K562 (cell line): ENCODE measurements around the gene EHD2. TPM values are rescaled to one million over a fixed set of nuclear protein-coding genes. Genes with fewer than 3 reads are reported as not detected.
A peak's percentile ranks its signal among the peaks of the same experiment; 100 is the strongest.

Experiments
- ATAC-seq: fragments of 200-7000 bp; cut with Tn5 transposase; 3 replicates; pipeline ENCODE4 v1.9.1; 2020; ENCODE audit warnings: moderate library complexity
- BruUV-seq: library from RNA; stranded (reverse); fragments of 400-500 nt; replicated peaks from 2 replicates; lab custom pipeline; 2021; lab: Mats Ljungman, UMichigan
- CTCF ChIA-PET: fragments of 300-600 bp; formaldehyde crosslinking; extraction: SDS; loops from one replicate; lab custom pipeline; 2021; ENCODE audit warnings: low intra/inter-chr PET ratio; lab: Yijun Ruan, JAX
- POLR2A ChIA-PET: fragments of 300-600, 350-650 bp; sonication (Branson Sonifier 250); formaldehyde crosslinking; extraction: SDS; loops from one replicate; lab custom pipeline; 2021; ENCODE audit warnings: antibody characterized with exemption, inconsistent platforms; lab: Yijun Ruan, JAX
- DNase-seq, 4 experiments: peaks; one replicate each; pipeline versions ENCODE4 v3.0.0 to v3.0.0-alpha.2; 2011 to 2018; ENCODE audit warnings: low spot score in 3 of 4, mixed read lengths in 3 of 4; ENCODE audit errors: extremely low read depth in 1 of 4
- FAIRE-seq: peaks from 2 replicates; lab custom pipeline; 2011; peaks lifted over from hg19 to GRCh38; lab: Jason Lieb, UNC
- H2AFZ ChIP-seq: 2 replicates; pipeline ENCODE4 v1.6.0; 2011; ENCODE audit warnings: low read depth, low read length, control low read depth, inconsistent platforms
- H3K27ac ChIP-seq: fragments of 200-600 bp; 3 replicates; pipeline ENCODE4 v1.8.0; 2011; ENCODE audit warnings: low read depth, mild to moderate bottlenecking, control low read depth, inconsistent platforms, low read length, moderate library complexity, mixed read lengths; ENCODE audit errors: extremely low read depth
- H3K27me3 ChIP-seq, 2 experiments: fragments of 300-600 bp in 1 of 2; 2 replicates in 1 of 2; 3 replicates in 1 of 2; pipeline versions ENCODE4 v1.6.0 to v1.8.0; 2011; ENCODE audit warnings: inconsistent platforms in 2 of 2, low read length in 2 of 2, mild to moderate bottlenecking in 1 of 2, mixed read lengths in 1 of 2, moderate library complexity in 1 of 2; ENCODE audit not compliant: control insufficient read depth in 2 of 2, insufficient read depth in 2 of 2
- H3K36me3 ChIP-seq: fragments of 300-600 bp; 3 replicates; pipeline ENCODE4 v1.8.0; 2011; ENCODE audit warnings: mild to moderate bottlenecking, low read length, inconsistent platforms; ENCODE audit not compliant: control insufficient read depth, insufficient read depth
- H3K4me1 ChIP-seq, 2 experiments: fragments of 200-600 bp in 1 of 2; replicated peaks in 1 of 2; 2 replicates in 1 of 2; 3 replicates in 1 of 2; pipeline versions ENCODE4 v1.5.1 to v1.8.0; 2011; ENCODE audit warnings: inconsistent platforms in 2 of 2, low read length in 2 of 2, mild to moderate bottlenecking in 1 of 2, mixed read lengths in 1 of 2, moderate library complexity in 1 of 2; ENCODE audit not compliant: control insufficient read depth in 2 of 2, insufficient read depth in 2 of 2
- H3K4me2 ChIP-seq: 2 replicates; pipeline ENCODE4 v1.6.1; 2011; ENCODE audit warnings: low read length, control low read depth, inconsistent platforms, mixed read lengths; ENCODE audit not compliant: insufficient read depth
- H3K4me3 ChIP-seq: fragments of 200-600 bp; sonication (generic), shearing (Covaris generic); 2 replicates; pipeline ENCODE4 v1.5.1; 2016; ENCODE audit warnings: control low read depth, inconsistent platforms
- H3K79me2 ChIP-seq: fragments of 200-600 bp; 3 replicates; pipeline ENCODE4 v1.8.0; 2011; ENCODE audit warnings: low read length, inconsistent platforms; ENCODE audit not compliant: control insufficient read depth, insufficient read depth
- H3K9ac ChIP-seq, 2 experiments: 2 replicates each; pipeline versions ENCODE4 v1.6.0 to v1.6.1; 2011; ENCODE audit warnings: low read depth in 2 of 2, low read length in 2 of 2, control low read depth in 1 of 2, inconsistent platforms in 1 of 2, mild to moderate bottlenecking in 1 of 2, mixed read lengths in 1 of 2; ENCODE audit not compliant: insufficient read depth in 1 of 2
- H3K9me1 ChIP-seq: one replicate; pipeline ENCODE4 v1.6.0; 2011; ENCODE audit warnings: inconsistent platforms, mild to moderate bottlenecking, low read length, moderate library complexity; ENCODE audit not compliant: control insufficient read depth, insufficient read depth
- H3K9me3 ChIP-seq: replicated peaks from 2 replicates; pipeline ENCODE4 v1.5.1; 2011; ENCODE audit warnings: low read depth, low read length, inconsistent platforms; ENCODE audit not compliant: control insufficient read depth, insufficient read depth
- H4K20me1 ChIP-seq: replicated peaks from 2 replicates; pipeline ENCODE4 v1.6.1; 2011; ENCODE audit warnings: low read length, inconsistent platforms, mixed read lengths; ENCODE audit not compliant: control insufficient read depth, insufficient read depth
- HNRNPK ChIP-seq: fragments of 200-400 bp; formaldehyde crosslinking; IDR thresholded peaks from one replicate; pipeline ENCODE4 v1.6.1; 2018; ENCODE audit warnings: mild to moderate bottlenecking, low read depth, low read length; ENCODE audit not compliant: poor library complexity, severe bottlenecking
- IRF1 ChIP-seq: sonication (generic); formaldehyde crosslinking; IDR thresholded peaks from 2 replicates; pipeline ENCODE4 v1.8.0; 2022; ENCODE audit warnings: missing genetic modification reagents, mild to moderate bottlenecking, borderline replicate concordance
- MLLT1 ChIP-seq, 2 experiments: fragments of 450-650 bp; IDR thresholded peaks; 2 replicates each; pipeline ENCODE4 v1.6.1; 2016
- NCOA1 ChIP-seq: fragments of 450-650 bp; IDR thresholded peaks from 2 replicates; pipeline ENCODE4 v1.6.1; 2016; ENCODE audit warnings: low read depth
- POLR2G ChIP-seq: fragments of 200-400 bp; formaldehyde crosslinking; IDR thresholded peaks from 2 replicates; pipeline ENCODE4 v1.6.1; 2017; ENCODE audit warnings: low read depth, mild to moderate bottlenecking, antibody characterized with exemption, low read length, moderate library complexity
- RBFOX2 ChIP-seq: fragments of 200-400 bp; formaldehyde crosslinking; IDR thresholded peaks from 2 replicates; pipeline ENCODE4 v1.6.1; 2017; ENCODE audit warnings: low read depth, mild to moderate bottlenecking, low read length, moderate library complexity
- VEZF1 ChIP-seq: fragments of 200-800 bp; sonication (Bioruptor generic); IDR thresholded peaks from 2 replicates; pipeline ENCODE4 v1.6.1; 2017; ENCODE audit warnings: missing genetic modification characterization, missing compliant biosample characterization
- ZNF280B ChIP-seq: fragments of 250-450 bp; sonication (Bioruptor Pico); IDR thresholded peaks from 2 replicates; pipeline ENCODE4 v1.5.1; 2021; ENCODE audit warnings: mild to moderate bottlenecking
- WGBS: fragments of 100-300 bp; shearing (Covaris generic); methylation state at CpG from one replicate; pipeline ENCODE4 v1.1.6; 2016; ENCODE audit warnings: low coverage, mixed read lengths; ENCODE audit not compliant: insufficient coverage; ENCODE audit errors: missing lambda C conversion rate; 5-methylcytosine and 5-hydroxymethylcytosine counted together
- in situ Hi-C: fragments of 300-500 bp; cut with MboI; formaldehyde crosslinking; loops from 4 replicates; pipeline ENCODE4 v1.15.0; 2018; ENCODE audit warnings: inconsistent platforms, mixed read lengths
- intact Hi-C: fragments of 100-400 bp; cut with micrococcal nuclease; formaldehyde crosslinking; loops from 2 replicates; pipeline ENCODE4 v1.14.2; 2022
- polyA plus RNA-seq, 8 experiments: library from polyadenylated mRNA; depleted of rRNA in 4 of 8; stranded (reverse) in 5 of 8; unstranded in 3 of 8; fragments of >200 nt; fragmentation: Nextera tagmentation in 2 of 8; fragmentation: Illumina TruSeq in 1 of 8; extraction: Ambion mirVana in 2 of 8; extraction: Trizol in 1 of 8; gene quantifications; 2 replicates each; pipeline versions ENCODE4 v1.2.1 to v1.2.3, GENCODE V29; 2011 to 2014; ENCODE audit warnings: inconsistent platforms in 1 of 8, missing spikeins in 1 of 8
- total RNA-seq, 7 experiments: library from RNA; depleted of rRNA in 6 of 7; stranded (reverse); fragments of >200 nt in 6 of 7; fragmentation: Illumina TruSeq in 2 of 7; extraction: Trizol in 2 of 7; gene quantifications; 2 replicates each; pipeline versions ENCODE4 v1.2.1 to v1.2.3, GENCODE V29; 2011 to 2021; ENCODE audit warnings: low replicate concordance in 1 of 7
- TF ChIP-seq, protein P1 (sequence below): sonication (generic); formaldehyde crosslinking; IDR thresholded peaks from 2 replicates; pipeline ENCODE4 v1.8.1; 2023; ENCODE audit warnings: mild to moderate bottlenecking, missing genetic modification reagents

Gene EHD2
- total and polyA plus RNA-seq, 9 of the 15 experiments (the other 6 are each of a cell fraction or from before 2014, with no cell fraction given): 1.7 to 32.2 (median 3.0) TPM

- Histone ChIP-seq H3K79me2 (peaks cover 10% of the 10 kb centered on the region), H3K36me3 (peaks cover 27% of the 10 kb centered on the region; the same call in 2 of the 3 replicates), H3K27me3 (no peaks in the 10 kb centered on the region), H3K4me3 (no peak overlapping the region), H3K27ac (no peak overlapping the region), H3K9me3 (no peaks in the 10 kb centered on the region), H3K9me1 (no peaks in the 10 kb centered on the region), H2AFZ (no peak overlapping the region), H3K9ac (no peak overlapping the region; a peak in 1 of 4 replicates), H4K20me1 (no peaks in the 10 kb centered on the region), H3K4me1 (peaks cover 23 to 27% of the 10 kb centered on the region in 2 experiments; a peak in 4 of 5 replicates), H3K4me2 (no peak overlapping the region)
- POLR2A ChIA-PET: interaction anchor here (0.6 to 2.1 kb wide), 3 partner anchors 16 to 1640 kb away, joined by 3 to 7 read pairs (median 3); no protein-coding TSS in a partner anchor
- in situ Hi-C loops (no loop called here), intact Hi-C loops (no loop called here)
- WGBS: 90% methylated on average over 40 of the region's 48 CpGs
- FAIRE-seq: no peak
- TF ChIP-seq, protein P1, sequence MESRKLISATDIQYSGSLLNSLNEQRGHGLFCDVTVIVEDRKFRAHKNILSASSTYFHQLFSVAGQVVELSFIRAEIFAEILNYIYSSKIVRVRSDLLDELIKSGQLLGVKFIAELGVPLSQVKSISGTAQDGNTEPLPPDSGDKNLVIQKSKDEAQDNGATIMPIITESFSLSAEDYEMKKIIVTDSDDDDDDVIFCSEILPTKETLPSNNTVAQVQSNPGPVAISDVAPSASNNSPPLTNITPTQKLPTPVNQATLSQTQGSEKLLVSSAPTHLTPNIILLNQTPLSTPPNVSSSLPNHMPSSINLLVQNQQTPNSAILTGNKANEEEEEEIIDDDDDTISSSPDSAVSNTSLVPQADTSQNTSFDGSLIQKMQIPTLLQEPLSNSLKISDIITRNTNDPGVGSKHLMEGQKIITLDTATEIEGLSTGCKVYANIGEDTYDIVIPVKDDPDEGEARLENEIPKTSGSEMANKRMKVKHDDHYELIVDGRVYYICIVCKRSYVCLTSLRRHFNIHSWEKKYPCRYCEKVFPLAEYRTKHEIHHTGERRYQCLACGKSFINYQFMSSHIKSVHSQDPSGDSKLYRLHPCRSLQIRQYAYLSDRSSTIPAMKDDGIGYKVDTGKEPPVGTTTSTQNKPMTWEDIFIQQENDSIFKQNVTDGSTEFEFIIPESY (CRISPR knock-in tag): peak; percentile 70
- TF ChIP-seq NCOA1 (no peak), HNRNPK (no peak), ZNF280B (no peak), RBFOX2 (peak; percentile 36), MLLT1 (IDR thresholded peaks at IDR 0.05) (peak in 1 of 2 experiments; percentile 68; a peak in 2 of 4 replicates), VEZF1 (CRISPR knock-in tag) (no peak), IRF1 (CRISPR knock-in tag) (no peak), POLR2G (peak; percentile 41; the same call in 1 of the 2 replicates)
- no TSS peak for BruUV-seq
- CTCF ChIA-PET: no interaction called here
- DNase-seq: no peak
- ATAC-seq: no peak
Measured at GRCh38 chr19:47740866-47741519, 27.8 kb downstream of the EHD2 start.
